SK-N-MC (cell line): Measurements from ENCODE around the gene PAQR6.

Experiments
- DNase-seq: peaks from one replicate; pipeline ENCODE4 v3.0.0-alpha.2; 2011; ENCODE audit warnings: low read depth, low spot score
- H3K27ac ChIP-seq: fragments of 200-600 bp; sonication (generic); 2 replicates; pipeline ENCODE4 v1.5.1; 2016; ENCODE audit warnings: mixed run types
- H3K36me3 ChIP-seq: fragments of 200-600 bp; sonication (generic); 2 replicates; pipeline ENCODE4 v1.6.1; 2017; ENCODE audit warnings: antibody characterized with exemption, low read length, mixed read lengths; ENCODE audit not compliant: insufficient read depth
- H3K4me3 ChIP-seq: fragments of 200-600 bp; sonication (generic); 2 replicates; pipeline ENCODE4 v1.5.1; 2016
- H3K9ac ChIP-seq: fragments of 200-600 bp; sonication (generic); 2 replicates; pipeline ENCODE4 v1.8.0; 2017; ENCODE audit warnings: mixed run types, mixed read lengths; ENCODE audit not compliant: insufficient read length
- H3K9me3 ChIP-seq: fragments of 200-600 bp; sonication (generic); 2 replicates; pipeline ENCODE4 v1.6.1; 2017; ENCODE audit warnings: low read depth, mild to moderate bottlenecking, antibody characterized with exemption, low read length, moderate library complexity, mixed read lengths
- EZH2 ChIP-seq: fragments of 200-600 bp; sonication (generic); IDR thresholded peaks from one replicate; pipeline ENCODE4 v1.6.1; 2017; ENCODE audit warnings: antibody characterized with exemption
- FOXP2 ChIP-seq: optimal IDR thresholded peaks from 2 replicates; pipeline ENCODE3; 2011; ENCODE audit warnings: mild to moderate bottlenecking, moderate library complexity; ENCODE audit not compliant: insufficient read depth; ENCODE audit errors: extremely low read length, control extremely low read depth
- POLR2AphosphoS5 ChIP-seq: IDR thresholded peaks from 2 replicates; pipeline ENCODE4 v1.6.1; 2012; ENCODE audit warnings: mild to moderate bottlenecking, low read depth, low read length, borderline replicate concordance

PAQR6 gene

GRCh38 chr1:156214024-156214748 is 33.7 kb downstream of the PAQR6 start:
- peak overlapping the region; percentile 92 for H3K9ac ChIP-seq
- no peak overlapping the region for H3K27ac ChIP-seq
- peaks cover 8% of the 10 kb centered on the region for H3K36me3 ChIP-seq
- no peaks in the 10 kb centered on the region for H3K9me3 ChIP-seq
- no peak for TF ChIP-seq FOXP2
- no peak for TF ChIP-seq POLR2AphosphoS5
- no peak for TF ChIP-seq EZH2
- no peak for DNase-seq
- peak overlapping the region; percentile 81 for H3K4me3 ChIP-seq

GRCh38 chr1:156213644-156213966 is 34.3 kb downstream of the PAQR6 start:
- peak overlapping the region; percentile 81 for H3K4me3 ChIP-seq
- H3K9me3 ChIP-seq = no peaks in the 10 kb centered on the region
- H3K27ac ChIP-seq = peak overlapping the region; percentile 94
- H3K9ac ChIP-seq = peak overlapping the region; percentile 92
- peaks cover 8% of the 10 kb centered on the region for H3K36me3 ChIP-seq
- DNase-seq = no peak
- no peak for TF ChIP-seq EZH2
- TF ChIP-seq FOXP2 = no peak
- no peak for TF ChIP-seq POLR2AphosphoS5

GRCh38 chr1:156212833-156213643 is 34.8 kb downstream of the PAQR6 start, which contains the start of gene PMF1:
Gene PMF1 (plus strand): TSS chr1:156213007. CDS start chr1:156213016, 9 bp downstream.
- peak within 1 kb of the TSS; percentile 94 for H3K27ac ChIP-seq

GRCh38 chr1:156212130-156212529 is 35.7 kb downstream of the PAQR6 start:
- no peak for DNase-seq
- peak overlapping the region; percentile 94 for H3K27ac ChIP-seq
- H3K9ac ChIP-seq = peak overlapping the region; percentile 92
- no peaks in the 10 kb centered on the region for H3K9me3 ChIP-seq
- peaks cover 8% of the 10 kb centered on the region for H3K36me3 ChIP-seq
- H3K4me3 ChIP-seq = peak overlapping the region; percentile 81
- TF ChIP-seq FOXP2 (no peak), POLR2AphosphoS5 (no peak), EZH2 (no peak)

More at GRCh38 chr1:156212833-156213643, 34.8 kb downstream of the PAQR6 start, which contains the start of gene PMF1:
- peak; percentile 85 for DNase-seq
- TF ChIP-seq POLR2AphosphoS5 = peak; percentile 92
- TF ChIP-seq EZH2 = no peak
- TF ChIP-seq FOXP2 = no peak
- H3K9me3 ChIP-seq = no peaks in the 10 kb centered on the region
- peak within 1 kb of the TSS; percentile 92 for H3K9ac ChIP-seq
- peaks cover 8% of the 10 kb centered on the region for H3K36me3 ChIP-seq
- H3K4me3 ChIP-seq = peak within 1 kb of the TSS; percentile 81

GRCh38 chr1:156211243-156211642 is 36.6 kb downstream of the PAQR6 start:
- no peaks in the 10 kb centered on the region for H3K9me3 ChIP-seq
- no peak overlapping the region for H3K4me3 ChIP-seq
- no peak for DNase-seq
- no peak overlapping the region for H3K9ac ChIP-seq
- no peak for TF ChIP-seq EZH2
- no peak for TF ChIP-seq POLR2AphosphoS5
- no peak overlapping the region for H3K27ac ChIP-seq
- peaks cover 8% of the 10 kb centered on the region for H3K36me3 ChIP-seq

- H3K4me3 ChIP-seq = no peak overlapping the region
- no peak overlapping the region for H3K9ac ChIP-seq
- H3K27ac ChIP-seq = no peak overlapping the region
- TF ChIP-seq POLR2AphosphoS5 (no peak), EZH2 (no peak), FOXP2 (no peak)
- H3K36me3 ChIP-seq = peaks cover 7% of the 10 kb centered on the region; the same call in 1 of the 2 replicates
- no peaks in the 10 kb centered on the region for H3K9me3 ChIP-seq
- no peak for DNase-seq
Observed at GRCh38 chr1:156204686-156205085, 43.2 kb downstream of the PAQR6 start.

- no peak for TF ChIP-seq FOXP2
- no peak for TF ChIP-seq POLR2AphosphoS5
- no peak for TF ChIP-seq EZH2
- no peak for DNase-seq
- Histone ChIP-seq H3K9me3 (no peaks in the 10 kb centered on the region), H3K36me3 (peaks cover 9% of the 10 kb centered on the region; the same call in 1 of the 2 replicates), H3K9ac (no peak overlapping the region), H3K27ac (no peak overlapping the region), H3K4me3 (no peak overlapping the region)
Observed at GRCh38 chr1:156203331-156203730, 44.5 kb downstream of the PAQR6 start.

GRCh38 chr1:156200044-156200443 is 47.8 kb downstream of the PAQR6 start:
- H3K9me3 ChIP-seq = no peaks in the 10 kb centered on the region
- H3K36me3 ChIP-seq = peaks cover 9% of the 10 kb centered on the region; the same call in 1 of the 2 replicates
- TF ChIP-seq POLR2AphosphoS5 = no peak
- no peak for TF ChIP-seq FOXP2
- TF ChIP-seq EZH2 = no peak
- H3K27ac ChIP-seq = no peak overlapping the region
- H3K4me3 ChIP-seq = no peak overlapping the region
- H3K9ac ChIP-seq = no peak overlapping the region
- no peak for DNase-seq
